C4-2B (cell line): ENCODE data around the gene GRID1.

Source experiments
- ZFX ChIP-seq: fragments of 450-650 bp; IDR thresholded peaks from 2 replicates; pipeline ENCODE4 v1.6.1; 2017
- TF ChIP-seq, protein P1 (sequence below): fragments of 450-650 bp; conservative IDR thresholded peaks from 2 replicates; pipeline ENCODE4 v1.5.1; 2017; ENCODE audit warnings: mild to moderate bottlenecking

DNA sequence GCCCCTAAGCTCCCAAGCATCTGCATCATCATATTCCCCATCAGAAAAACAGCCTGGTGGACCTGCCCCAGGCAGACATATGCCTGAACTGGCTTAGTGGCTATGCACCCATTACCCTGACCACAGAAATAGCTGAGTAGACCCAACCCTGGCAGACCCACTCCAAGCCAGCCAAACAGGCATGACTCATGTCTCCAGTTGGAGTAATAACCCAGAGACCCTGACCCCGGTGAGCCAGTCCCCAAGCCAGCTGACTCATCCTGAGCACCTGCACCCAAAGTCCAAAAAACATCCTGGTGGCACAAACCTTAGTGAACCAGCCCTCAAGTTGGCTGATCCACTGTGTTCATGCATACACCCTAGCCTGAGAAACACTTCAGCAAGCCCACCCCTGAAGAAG, 555.9 kb downstream of the GRID1 start:
- TF ChIP-seq, protein P1, sequence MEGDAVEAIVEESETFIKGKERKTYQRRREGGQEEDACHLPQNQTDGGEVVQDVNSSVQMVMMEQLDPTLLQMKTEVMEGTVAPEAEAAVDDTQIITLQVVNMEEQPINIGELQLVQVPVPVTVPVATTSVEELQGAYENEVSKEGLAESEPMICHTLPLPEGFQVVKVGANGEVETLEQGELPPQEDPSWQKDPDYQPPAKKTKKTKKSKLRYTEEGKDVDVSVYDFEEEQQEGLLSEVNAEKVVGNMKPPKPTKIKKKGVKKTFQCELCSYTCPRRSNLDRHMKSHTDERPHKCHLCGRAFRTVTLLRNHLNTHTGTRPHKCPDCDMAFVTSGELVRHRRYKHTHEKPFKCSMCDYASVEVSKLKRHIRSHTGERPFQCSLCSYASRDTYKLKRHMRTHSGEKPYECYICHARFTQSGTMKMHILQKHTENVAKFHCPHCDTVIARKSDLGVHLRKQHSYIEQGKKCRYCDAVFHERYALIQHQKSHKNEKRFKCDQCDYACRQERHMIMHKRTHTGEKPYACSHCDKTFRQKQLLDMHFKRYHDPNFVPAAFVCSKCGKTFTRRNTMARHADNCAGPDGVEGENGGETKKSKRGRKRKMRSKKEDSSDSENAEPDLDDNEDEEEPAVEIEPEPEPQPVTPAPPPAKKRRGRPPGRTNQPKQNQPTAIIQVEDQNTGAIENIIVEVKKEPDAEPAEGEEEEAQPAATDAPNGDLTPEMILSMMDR = no peak
- no peak for TF ChIP-seq ZFX
